DND-41 (cell line): Measurements from ENCODE around the gene PMP22.

Source experiments
- ATAC-seq: fragments of 200-7000 bp; cut with Tn5 transposase; 3 replicates; pipeline ENCODE4 v1.9.1; 2021; ENCODE audit warnings: low read depth; ENCODE audit not compliant: insufficient read depth
- DNase-seq: peaks from one replicate; pipeline ENCODE4 v3.0.0-alpha.2; 2020
- H2AFZ ChIP-seq: 2 replicates; pipeline ENCODE4 v1.6.0; 2012; ENCODE audit warnings: low read depth, low read length
- H3K27ac ChIP-seq: 2 replicates; pipeline ENCODE4 v1.5.1; 2012; ENCODE audit warnings: low read length, inconsistent platforms
- H3K27me3 ChIP-seq: fragments of 200-600 bp; sonication (generic); 2 replicates; pipeline ENCODE4 v1.6.0; 2012; ENCODE audit warnings: low read length, mild to moderate bottlenecking, inconsistent platforms; ENCODE audit not compliant: insufficient read depth, poor library complexity
- H3K36me3 ChIP-seq: 2 replicates; pipeline ENCODE4 v1.5.1; 2012; ENCODE audit warnings: low read length, inconsistent platforms; ENCODE audit not compliant: insufficient read depth
- H3K4me1 ChIP-seq: 2 replicates; pipeline ENCODE4 v1.5.1; 2012; ENCODE audit warnings: mild to moderate bottlenecking, low read length; ENCODE audit not compliant: insufficient read depth
- H3K4me2 ChIP-seq: 2 replicates; pipeline ENCODE4 v1.6.0; 2012; ENCODE audit warnings: mild to moderate bottlenecking, moderate library complexity, low read length, inconsistent platforms; ENCODE audit not compliant: insufficient read depth
- H3K4me3 ChIP-seq, 2 experiments: fragments of 200-600 bp in 1 of 2; shearing (Covaris generic) in 1 of 2; 2 replicates each; pipeline ENCODE4 v1.5.1; 2012 to 2016; ENCODE audit warnings: inconsistent platforms in 2 of 2, low read length in 2 of 2, mild to moderate bottlenecking in 2 of 2, low read depth in 1 of 2, moderate library complexity in 1 of 2
- H3K79me2 ChIP-seq: 2 replicates; pipeline ENCODE4 v1.6.0; 2012; ENCODE audit warnings: low read length, inconsistent platforms; ENCODE audit not compliant: insufficient read depth
- H3K9ac ChIP-seq: 2 replicates; pipeline ENCODE4 v1.6.0; 2012; ENCODE audit warnings: low read depth, mild to moderate bottlenecking, inconsistent platforms, low read length, moderate library complexity
- H3K9me3 ChIP-seq: 2 replicates; pipeline ENCODE4 v1.5.1; 2012; ENCODE audit warnings: low read length, moderate library complexity, mild to moderate bottlenecking, inconsistent platforms; ENCODE audit not compliant: insufficient read depth, severe bottlenecking
- H4K20me1 ChIP-seq: 2 replicates; pipeline ENCODE4 v1.6.0; 2012; ENCODE audit warnings: low read length; ENCODE audit not compliant: insufficient read depth
- CTCF ChIP-seq: IDR thresholded peaks from 2 replicates; pipeline ENCODE4 v1.5.1; 2012; ENCODE audit warnings: borderline replicate concordance, low read length, moderate library complexity, mild to moderate bottlenecking; ENCODE audit not compliant: poor library complexity, severe bottlenecking; ENCODE audit errors: extremely low read depth
- EZH2 ChIP-seq: IDR thresholded peaks from 3 replicates; pipeline ENCODE4 v1.6.1; 2012; ENCODE audit warnings: borderline replicate concordance, low read depth, mild to moderate bottlenecking, moderate library complexity, low read length, inconsistent platforms; ENCODE audit not compliant: severe bottlenecking

Gene PMP22

GRCh38 chr17:15284107-15284506, 19.0 kb upstream of the PMP22 start:
- no peak overlapping the region for H3K27ac ChIP-seq
- no peak overlapping the region for H3K4me2 ChIP-seq
- no peaks in the 10 kb centered on the region for H3K79me2 ChIP-seq
- H3K9ac ChIP-seq = no peak overlapping the region
- ATAC-seq (no peak), DNase-seq (no peak)
- no peaks in the 10 kb centered on the region for H4K20me1 ChIP-seq
- H2AFZ ChIP-seq = no peak overlapping the region
- TF ChIP-seq EZH2 (no peak), CTCF (no peak)
- no peaks in the 10 kb centered on the region for H3K4me1 ChIP-seq
- no peaks in the 10 kb centered on the region for H3K36me3 ChIP-seq
- peaks cover 9% of the 10 kb centered on the region for H3K27me3 ChIP-seq
- no peak overlapping the region for H3K4me3 ChIP-seq
- H3K9me3 ChIP-seq = no peaks in the 10 kb centered on the region

- H2AFZ ChIP-seq = no peak overlapping the region
- no peaks in the 10 kb centered on the region for H4K20me1 ChIP-seq
- ATAC-seq = no peak
- DNase-seq = no peak
- peaks cover 5% of the 10 kb centered on the region for H3K27me3 ChIP-seq
- no peaks in the 10 kb centered on the region for H3K9me3 ChIP-seq
- H3K27ac ChIP-seq = no peak overlapping the region
- H3K4me1 ChIP-seq = no peaks in the 10 kb centered on the region
- no peaks in the 10 kb centered on the region for H3K36me3 ChIP-seq
- H3K9ac ChIP-seq = no peak overlapping the region
- H3K4me3 ChIP-seq = no peak overlapping the region
- no peak overlapping the region for H3K4me2 ChIP-seq
- TF ChIP-seq EZH2 (no peak), CTCF (no peak)
- H3K79me2 ChIP-seq = no peaks in the 10 kb centered on the region
These were observed 16.8 kb upstream of the PMP22 start for GRCh38 chr17:15281909-15282308.

GRCh38 chr17:15278924-15279477, 13.9 kb upstream of the PMP22 start:
- Histone ChIP-seq H3K27me3 (no peaks in the 10 kb centered on the region), H3K4me2 (no peak overlapping the region), H3K4me3 (no peak overlapping the region), H3K27ac (no peak overlapping the region), H3K36me3 (no peaks in the 10 kb centered on the region), H2AFZ (no peak overlapping the region), H4K20me1 (no peaks in the 10 kb centered on the region), H3K79me2 (no peaks in the 10 kb centered on the region), H3K9ac (no peak overlapping the region), H3K9me3 (no peaks in the 10 kb centered on the region), H3K4me1 (no peaks in the 10 kb centered on the region)
- no peak for DNase-seq
- no peak for ATAC-seq
- TF ChIP-seq CTCF (no peak), EZH2 (no peak)

- Histone ChIP-seq H3K4me2 (peak overlapping the region; percentile 32; the same call in 1 of the 2 replicates), H3K4me1 (no peaks in the 10 kb centered on the region), H3K9ac (no peak overlapping the region), H3K79me2 (no peaks in the 10 kb centered on the region), H4K20me1 (no peaks in the 10 kb centered on the region), H3K27me3 (no peaks in the 10 kb centered on the region), H2AFZ (no peak overlapping the region), H3K27ac (no peak overlapping the region), H3K4me3 (no peak overlapping the region), H3K9me3 (no peaks in the 10 kb centered on the region), H3K36me3 (no peaks in the 10 kb centered on the region)
- no peak for TF ChIP-seq CTCF
- no peak for TF ChIP-seq EZH2
- DNase-seq (no peak), ATAC-seq (no peak)
These were observed 13.3 kb upstream of the PMP22 start for GRCh38 chr17:15278380-15278779.
